ENCODE results near the gene PPP3CA. TPM values are rescaled to one million over a fixed set of nuclear protein-coding genes. Genes with fewer than 3 reads are reported as not detected.

Gene PPP3CA
- total RNA-seq, 2 donors from 2014 or later, result 13.7 to 20.8 TPM

DNA sequence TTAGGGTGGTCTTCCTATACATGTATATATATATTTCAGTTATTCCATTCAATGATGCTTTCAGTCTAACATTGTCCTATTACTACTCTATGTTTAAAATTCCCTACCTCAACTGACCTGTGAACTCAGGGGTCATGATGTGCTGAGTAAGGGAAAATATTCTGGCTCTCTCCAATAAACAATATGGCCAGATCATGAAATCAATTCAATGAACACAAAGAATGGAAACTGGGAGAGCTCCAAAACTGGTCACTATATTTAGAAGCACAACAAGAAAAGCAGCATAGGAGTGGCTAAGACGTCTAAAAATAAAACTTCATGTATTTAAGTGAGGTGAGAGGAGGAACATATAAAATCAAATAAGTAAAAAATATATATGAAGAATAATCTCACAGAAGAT is 304.5 kb downstream of the PPP3CA start:
- Histone ChIP-seq H3K27ac (no peak overlapping the region), H3K4me1 (no peaks in the 10 kb centered on the region), H3K27me3 (no peaks in the 10 kb centered on the region), H3K4me3 (no peak overlapping the region), H3K9me3 (no peaks in the 10 kb centered on the region), H3K36me3 (replicated peaks in 1 of 2; ENCODE audit: insufficient read depth in 1 of 2, low read depth in 2 of 2) (no peaks in the 10 kb centered on the region)
- TF ChIP-seq, protein P1, sequence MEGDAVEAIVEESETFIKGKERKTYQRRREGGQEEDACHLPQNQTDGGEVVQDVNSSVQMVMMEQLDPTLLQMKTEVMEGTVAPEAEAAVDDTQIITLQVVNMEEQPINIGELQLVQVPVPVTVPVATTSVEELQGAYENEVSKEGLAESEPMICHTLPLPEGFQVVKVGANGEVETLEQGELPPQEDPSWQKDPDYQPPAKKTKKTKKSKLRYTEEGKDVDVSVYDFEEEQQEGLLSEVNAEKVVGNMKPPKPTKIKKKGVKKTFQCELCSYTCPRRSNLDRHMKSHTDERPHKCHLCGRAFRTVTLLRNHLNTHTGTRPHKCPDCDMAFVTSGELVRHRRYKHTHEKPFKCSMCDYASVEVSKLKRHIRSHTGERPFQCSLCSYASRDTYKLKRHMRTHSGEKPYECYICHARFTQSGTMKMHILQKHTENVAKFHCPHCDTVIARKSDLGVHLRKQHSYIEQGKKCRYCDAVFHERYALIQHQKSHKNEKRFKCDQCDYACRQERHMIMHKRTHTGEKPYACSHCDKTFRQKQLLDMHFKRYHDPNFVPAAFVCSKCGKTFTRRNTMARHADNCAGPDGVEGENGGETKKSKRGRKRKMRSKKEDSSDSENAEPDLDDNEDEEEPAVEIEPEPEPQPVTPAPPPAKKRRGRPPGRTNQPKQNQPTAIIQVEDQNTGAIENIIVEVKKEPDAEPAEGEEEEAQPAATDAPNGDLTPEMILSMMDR (IDR thresholded peaks at IDR 0.05), result no peak
- no peak for TF ChIP-seq POLR2A (IDR thresholded peaks at IDR 0.05)
- ATAC-seq (no peak), DNase-seq (no peak)
- intact Hi-C loops (cut with DNase I), result no loop called here
- WGBS, 2 donors, result 47% methylated on average over 1 of the region's 1 CpG

DNA sequence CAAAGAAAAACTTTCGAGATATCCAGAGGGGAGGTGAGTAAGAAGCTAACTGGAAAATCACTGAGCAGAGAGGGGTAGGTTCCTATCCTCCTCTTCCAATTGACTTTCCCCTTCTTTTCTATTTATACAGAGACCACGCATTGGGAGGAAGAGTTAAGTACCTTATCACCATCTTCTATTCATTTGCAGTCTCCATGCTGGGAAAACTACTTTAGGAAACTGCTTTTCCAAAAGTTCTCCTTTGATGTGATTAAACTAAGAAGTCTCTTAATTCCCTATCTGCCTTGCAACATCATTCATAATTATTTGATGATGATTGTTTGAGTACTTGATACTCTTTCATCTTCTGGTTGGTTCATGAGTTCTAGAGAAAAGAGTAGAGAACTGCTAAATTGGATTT is 306.6 kb downstream of the PPP3CA start:
- H3K36me3 ChIP-seq (replicated peaks in 1 of 2; ENCODE audit: insufficient read depth in 1 of 2, low read depth in 2 of 2), result no peaks in the 10 kb centered on the region
- ATAC-seq, result no peak
- DNase-seq, result no peak
- 82 to 96% methylated on average over 2 of the region's 2 CpGs for WGBS, 2 donors
- no peak overlapping the region for H3K27ac ChIP-seq
- TF ChIP-seq, protein P1 (IDR thresholded peaks at IDR 0.05), result no peak
- TF ChIP-seq POLR2A (IDR thresholded peaks at IDR 0.05), result no peak
- intact Hi-C loops (cut with DNase I), result no loop called here
- no peaks in the 10 kb centered on the region for H3K4me1 ChIP-seq
- no peaks in the 10 kb centered on the region for H3K27me3 ChIP-seq
- H3K9me3 ChIP-seq, result no peaks in the 10 kb centered on the region
- H3K4me3 ChIP-seq, result no peak overlapping the region

DNA sequence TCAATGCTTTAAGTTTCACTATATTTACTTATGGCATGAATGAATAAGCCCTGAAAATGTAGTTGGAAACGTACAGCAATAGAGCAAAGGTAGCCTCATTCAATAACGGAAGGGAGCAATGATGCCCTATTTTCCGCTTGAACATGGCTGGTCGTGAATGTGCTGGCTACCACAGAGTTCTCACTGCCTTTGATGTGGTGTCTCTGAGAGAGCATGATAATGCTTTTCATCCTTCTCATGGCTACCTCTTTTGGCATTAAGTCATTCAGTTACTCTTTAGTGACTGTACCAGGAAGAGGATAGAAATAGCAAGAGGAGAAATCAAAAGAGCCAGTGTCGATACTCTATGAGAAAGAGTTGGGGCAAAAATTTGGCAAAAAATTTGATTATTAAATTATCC is 308.0 kb downstream of the PPP3CA start:
- no peaks in the 10 kb centered on the region for H3K36me3 ChIP-seq (replicated peaks in 1 of 2; ENCODE audit: insufficient read depth in 1 of 2, low read depth in 2 of 2)
- 92 to 93% methylated on average over 5 of the region's 5 CpGs for WGBS, 2 donors
- H3K9me3 ChIP-seq, result no peaks in the 10 kb centered on the region
- TF ChIP-seq, protein P1 (IDR thresholded peaks at IDR 0.05), result no peak
- TF ChIP-seq POLR2A (IDR thresholded peaks at IDR 0.05), result no peak
- no peaks in the 10 kb centered on the region for H3K4me1 ChIP-seq
- no peak overlapping the region for H3K4me3 ChIP-seq
- H3K27ac ChIP-seq, result no peak overlapping the region
- no peak for ATAC-seq
- H3K27me3 ChIP-seq, result no peaks in the 10 kb centered on the region
- intact Hi-C loops (cut with DNase I), result no loop called here
- DNase-seq, result no peak

DNA sequence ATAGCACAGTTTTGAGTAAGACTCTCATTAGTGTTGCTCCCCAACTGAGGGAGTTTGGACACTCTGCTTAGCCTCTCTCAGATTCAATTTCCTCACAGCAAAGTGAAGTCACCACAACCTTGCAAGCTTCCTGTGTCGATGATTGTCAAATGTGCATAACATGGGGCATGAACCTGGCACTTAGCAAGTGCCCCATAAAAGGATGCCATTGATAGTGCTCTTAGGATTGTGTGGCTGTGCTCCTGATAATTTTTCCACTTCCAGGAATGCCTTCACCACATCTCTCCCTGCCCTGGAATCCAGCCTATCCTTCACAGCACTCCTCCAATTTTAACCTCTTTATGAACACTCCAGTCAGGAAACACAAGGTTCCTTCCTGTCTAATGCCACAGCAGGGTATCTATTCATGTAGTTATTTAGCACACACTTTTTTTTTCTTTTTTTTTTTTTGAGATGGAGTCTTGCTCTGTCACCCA is 309.4 kb downstream of the PPP3CA start:
- DNase-seq, result no peak
- 83% methylated on average over 1 of the region's 1 CpG for WGBS, 2 donors
- no peaks in the 10 kb centered on the region for H3K36me3 ChIP-seq (replicated peaks in 1 of 2; ENCODE audit: insufficient read depth in 1 of 2, low read depth in 2 of 2)
- H3K27ac ChIP-seq, result no peak overlapping the region
- intact Hi-C loops (cut with DNase I), result no loop called here
- H3K27me3 ChIP-seq, result no peaks in the 10 kb centered on the region
- no peaks in the 10 kb centered on the region for H3K9me3 ChIP-seq
- H3K4me3 ChIP-seq, result no peak overlapping the region
- ATAC-seq, result no peak
- no peaks in the 10 kb centered on the region for H3K4me1 ChIP-seq
- TF ChIP-seq, protein P1 (IDR thresholded peaks at IDR 0.05), result no peak
- no peak for TF ChIP-seq POLR2A (IDR thresholded peaks at IDR 0.05)

DNA sequence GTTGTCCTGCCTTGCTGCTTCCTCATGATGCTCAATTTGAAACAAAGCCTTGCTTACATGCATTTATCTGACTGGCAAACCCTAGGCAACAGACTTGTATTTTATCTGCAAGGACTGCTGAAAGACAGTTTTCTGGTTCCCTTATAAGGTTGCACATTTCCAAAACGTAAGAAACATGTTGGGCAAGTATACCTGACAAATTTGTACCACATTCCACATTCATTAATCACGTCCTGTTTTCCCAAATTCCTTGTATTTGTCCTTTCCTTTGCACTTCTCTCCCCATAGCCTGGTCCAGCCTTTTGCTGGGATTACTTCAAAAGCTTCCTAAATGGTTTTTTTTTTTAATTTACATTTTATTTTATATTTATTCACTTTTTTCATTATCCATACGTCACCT is 310.1 kb downstream of the PPP3CA start:
- Histone ChIP-seq H3K9me3 (no peaks in the 10 kb centered on the region), H3K4me1 (no peaks in the 10 kb centered on the region), H3K4me3 (no peak overlapping the region), H3K36me3 (replicated peaks in 1 of 2; ENCODE audit: insufficient read depth in 1 of 2, low read depth in 2 of 2) (no peaks in the 10 kb centered on the region), H3K27ac (no peak overlapping the region), H3K27me3 (no peaks in the 10 kb centered on the region)
- intact Hi-C loops (cut with DNase I), result no loop called here
- no peak for ATAC-seq
- no peak for TF ChIP-seq POLR2A (IDR thresholded peaks at IDR 0.05)
- TF ChIP-seq, protein P1 (IDR thresholded peaks at IDR 0.05), result no peak
- 77 to 85% methylated on average over 3 of the region's 3 CpGs for WGBS, 2 donors
- no peak for DNase-seq
